Fibroblast of skin of right biceps (primary cell): ENCODE data around the gene RPP14.
A peak's percentile ranks its signal among the peaks of the same experiment; 100 is the strongest.

Experiments
- DNase-seq: peaks from one replicate; pipeline ENCODE4 v3.0.0-alpha.2; 2013

Gene RPP14

DNA sequence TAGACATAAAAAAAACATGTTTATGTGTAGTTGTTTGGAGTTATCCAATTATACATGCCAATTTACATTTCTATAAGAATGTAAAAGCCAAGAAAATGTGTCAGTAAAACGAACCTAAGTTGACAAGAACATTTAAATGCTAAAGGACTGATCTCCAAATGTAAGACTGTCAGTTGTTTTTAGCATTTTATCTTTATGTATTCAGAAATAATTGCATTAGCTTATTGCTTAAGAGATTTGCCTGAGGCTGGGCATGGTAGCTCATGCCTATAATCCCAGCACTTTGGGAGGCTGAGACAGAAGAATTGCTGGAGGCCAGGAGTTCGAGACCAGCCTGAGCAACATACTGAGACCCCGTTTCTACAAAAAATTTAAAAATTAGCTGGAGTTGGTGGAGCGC, 53.6 kb downstream of the RPP14 start:
- DNase-seq: no peak

DNA sequence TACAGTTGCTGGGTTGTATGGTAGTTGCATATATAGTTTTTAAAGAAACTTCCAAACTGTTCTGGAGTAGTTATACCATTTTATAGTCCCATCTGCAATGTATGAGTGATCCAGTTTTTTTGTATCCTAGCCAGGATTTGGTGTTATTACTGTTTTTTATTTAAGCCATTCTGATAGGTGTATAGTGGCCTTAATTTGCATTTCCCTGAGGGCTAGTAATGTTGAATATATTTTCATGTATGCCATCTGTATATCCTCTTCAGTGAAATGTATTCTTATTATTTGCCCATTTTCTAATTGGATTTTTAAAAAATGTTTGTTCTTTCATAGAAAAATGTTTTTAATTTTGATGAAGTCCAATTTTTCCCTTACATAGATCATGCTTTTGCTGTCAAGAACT, 55.8 kb downstream of the RPP14 start:
- no peak for DNase-seq

DNA sequence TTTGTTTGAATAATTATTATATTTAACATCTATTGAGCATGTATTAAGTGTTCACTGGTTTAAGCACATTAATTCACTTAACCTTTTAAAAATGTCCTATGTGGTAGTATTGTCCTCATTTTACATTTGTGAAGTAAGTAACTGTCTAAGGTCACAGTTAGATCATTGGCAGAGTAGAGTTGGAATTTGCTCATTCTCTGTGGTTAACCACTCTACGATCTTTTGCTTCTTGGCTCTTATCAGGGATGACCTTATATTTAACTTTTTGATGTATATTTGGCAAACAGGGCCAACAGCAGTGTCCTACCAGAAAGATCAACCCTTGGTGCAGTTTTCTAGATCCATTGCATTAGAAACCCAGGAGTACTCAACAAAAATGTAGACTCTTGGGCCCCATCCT, 60.7 kb downstream of the RPP14 start:
- DNase-seq: peak; percentile 48

DNA sequence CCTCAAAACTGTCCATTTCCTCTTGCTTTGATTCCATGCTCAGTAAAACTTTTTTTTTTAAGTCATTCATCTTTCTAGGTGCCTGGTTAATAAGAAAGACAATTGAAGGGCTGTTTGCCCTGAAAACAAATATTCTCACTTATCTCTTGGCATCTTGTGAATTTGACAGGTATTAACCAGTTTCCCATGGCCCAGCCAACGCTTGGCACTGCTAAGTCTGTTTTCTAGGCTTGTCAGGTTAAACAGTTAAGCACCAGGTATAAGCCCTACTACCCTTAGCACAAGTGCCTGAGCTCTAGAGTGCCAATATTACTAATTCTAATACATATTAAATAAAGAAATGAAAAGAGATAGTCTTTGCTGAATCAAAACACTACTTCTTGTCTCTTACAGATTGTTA, 63.0 kb downstream of the RPP14 start:
- no peak for DNase-seq
